ENCODE data around the gene NTHL1.

DNA sequence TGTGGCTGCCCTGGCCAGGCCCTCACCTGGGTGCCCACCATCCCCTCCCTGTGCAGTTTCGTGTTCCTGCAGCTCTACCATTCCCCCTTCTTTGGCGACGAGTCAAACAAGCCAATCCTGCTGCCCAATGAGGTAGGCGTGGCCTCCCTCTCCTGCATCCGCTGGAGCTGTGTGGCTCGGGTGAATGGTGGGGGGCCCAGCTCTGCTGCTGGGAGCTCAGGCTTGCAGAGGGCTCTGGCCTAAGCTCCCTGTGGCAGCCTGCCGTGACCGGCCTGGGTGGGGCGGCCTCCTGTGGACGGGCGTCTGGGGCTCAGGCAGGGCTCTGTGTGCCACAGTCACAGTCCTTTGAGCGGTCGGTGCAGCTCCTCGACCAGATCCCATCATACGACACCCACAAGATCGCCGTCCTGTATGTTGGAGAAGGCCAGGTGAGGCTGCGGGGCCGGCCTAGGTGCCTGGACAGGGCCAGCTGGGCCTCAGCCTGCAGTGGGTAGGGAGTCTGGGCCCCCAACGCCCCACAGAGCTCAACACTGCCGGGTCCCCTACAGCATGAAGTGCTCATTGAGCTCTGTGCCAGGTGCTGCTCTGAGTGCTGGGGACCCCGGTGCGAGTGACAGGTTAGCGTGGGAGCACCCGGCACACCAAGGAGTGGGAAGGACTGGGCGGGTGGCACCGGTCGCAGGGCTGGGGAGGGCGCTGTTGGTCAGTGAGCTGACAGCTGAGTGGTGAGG, 37.4 kb upstream of the NTHL1 start:
- TF ChIP-seq EZH2 (IDR thresholded peaks at IDR 0.05) (no peak), POLR2AphosphoS5 (IDR thresholded peaks at IDR 0.05; ENCODE audit: borderline replicate concordance, low read depth, low read length) (no peak)

Measured in SK-N-MC (cell line).